Neural crest cell (in vitro differentiated cells): ENCODE measurements around the gene ABLIM2. TPM values are rescaled to one million over a fixed set of nuclear protein-coding genes. Genes with fewer than 3 reads are reported as not detected.

ENCODE experiments used
- DNase-seq: peaks from one replicate; pipeline ENCODE4 v3.0.0; 2021; ENCODE audit warnings: low read depth, mixed read lengths, low spot score
- H3K27ac Mint-ChIP-seq: one replicate; pipeline ENCODE4 v1.8.0; 2021; ENCODE audit warnings: mild to moderate bottlenecking, mixed read lengths; ENCODE audit not compliant: unreplicated experiment
- H3K27me3 Mint-ChIP-seq: 2 replicates; pipeline ENCODE4 v1.8.0; 2021; ENCODE audit warnings: low read depth, mild to moderate bottlenecking, mixed read lengths
- H3K36me3 Mint-ChIP-seq: 2 replicates; pipeline ENCODE4 v1.8.0; 2021; ENCODE audit warnings: low read depth, mild to moderate bottlenecking, mixed read lengths
- H3K4me1 Mint-ChIP-seq: 2 replicates; pipeline ENCODE4 v1.8.0; 2021; ENCODE audit warnings: mixed read lengths
- H3K4me3 Mint-ChIP-seq: one replicate; pipeline ENCODE4 v1.8.0; 2021; ENCODE audit warnings: mild to moderate bottlenecking, mixed read lengths
- H3K9me3 Mint-ChIP-seq: 2 replicates; pipeline ENCODE4 v1.8.0; 2021; ENCODE audit warnings: mixed read lengths
- total RNA-seq: library from RNA; stranded (reverse); gene quantifications from 2 replicates; pipeline ENCODE4 v1.2.1, GENCODE V29; 2021
- TF ChIP-seq, protein P1 (sequence below): fragments of 200-600 bp; sonication (generic); conservative IDR thresholded peaks from 2 replicates; pipeline ENCODE4 v1.5.0; 2021; ENCODE audit warnings: antibody characterized with exemption, mild to moderate bottlenecking

ABLIM2 gene
- total RNA-seq, 1 donor from 2014 or later, result 3.8 TPM

DNA sequence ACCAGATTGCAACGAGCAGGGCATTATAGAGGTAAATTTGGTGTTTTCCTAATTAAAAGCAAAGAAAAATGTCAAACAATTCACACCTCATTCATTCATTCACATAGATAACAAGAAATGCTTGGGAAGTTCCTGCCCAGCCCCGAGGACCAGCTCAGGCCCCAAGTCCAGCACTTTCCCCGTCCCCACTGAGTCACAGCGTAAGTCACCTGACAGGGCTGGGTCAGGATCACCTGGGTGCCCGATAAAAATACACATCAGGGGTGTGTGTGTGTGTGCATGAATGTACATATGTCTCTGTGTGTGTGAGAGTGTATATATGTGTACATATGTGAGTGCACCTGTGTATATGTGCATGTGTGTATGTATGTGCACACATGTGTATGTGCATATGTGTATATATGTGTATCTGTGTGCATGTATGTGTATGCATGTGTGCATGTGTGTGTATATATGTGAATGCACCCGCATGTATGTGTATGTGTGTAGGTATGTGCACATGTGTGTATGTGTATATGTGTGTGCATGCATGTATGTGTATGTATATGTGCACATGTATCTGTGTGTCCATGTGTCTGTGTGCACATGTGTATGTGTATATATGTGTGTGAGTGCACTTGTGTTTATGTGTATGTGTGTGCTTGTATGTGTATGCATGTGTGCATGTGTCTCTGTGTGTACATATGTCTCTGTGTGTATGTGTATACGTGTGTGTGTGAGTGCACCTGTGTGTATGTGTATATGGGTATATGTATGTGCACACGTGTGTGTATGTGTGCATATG lies 21.9 kb upstream of the ABLIM2 start:
- Mint-ChIP-seq H3K4me3 (no peak overlapping the region), H3K9me3 (no peaks in the 10 kb centered on the region), H3K36me3 (no peaks in the 10 kb centered on the region), H3K27me3 (no peaks in the 10 kb centered on the region), H3K4me1 (peaks cover 9% of the 10 kb centered on the region), H3K27ac (no peak overlapping the region)
- TF ChIP-seq, protein P1, sequence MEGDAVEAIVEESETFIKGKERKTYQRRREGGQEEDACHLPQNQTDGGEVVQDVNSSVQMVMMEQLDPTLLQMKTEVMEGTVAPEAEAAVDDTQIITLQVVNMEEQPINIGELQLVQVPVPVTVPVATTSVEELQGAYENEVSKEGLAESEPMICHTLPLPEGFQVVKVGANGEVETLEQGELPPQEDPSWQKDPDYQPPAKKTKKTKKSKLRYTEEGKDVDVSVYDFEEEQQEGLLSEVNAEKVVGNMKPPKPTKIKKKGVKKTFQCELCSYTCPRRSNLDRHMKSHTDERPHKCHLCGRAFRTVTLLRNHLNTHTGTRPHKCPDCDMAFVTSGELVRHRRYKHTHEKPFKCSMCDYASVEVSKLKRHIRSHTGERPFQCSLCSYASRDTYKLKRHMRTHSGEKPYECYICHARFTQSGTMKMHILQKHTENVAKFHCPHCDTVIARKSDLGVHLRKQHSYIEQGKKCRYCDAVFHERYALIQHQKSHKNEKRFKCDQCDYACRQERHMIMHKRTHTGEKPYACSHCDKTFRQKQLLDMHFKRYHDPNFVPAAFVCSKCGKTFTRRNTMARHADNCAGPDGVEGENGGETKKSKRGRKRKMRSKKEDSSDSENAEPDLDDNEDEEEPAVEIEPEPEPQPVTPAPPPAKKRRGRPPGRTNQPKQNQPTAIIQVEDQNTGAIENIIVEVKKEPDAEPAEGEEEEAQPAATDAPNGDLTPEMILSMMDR, result no peak
- no peak for DNase-seq

DNA sequence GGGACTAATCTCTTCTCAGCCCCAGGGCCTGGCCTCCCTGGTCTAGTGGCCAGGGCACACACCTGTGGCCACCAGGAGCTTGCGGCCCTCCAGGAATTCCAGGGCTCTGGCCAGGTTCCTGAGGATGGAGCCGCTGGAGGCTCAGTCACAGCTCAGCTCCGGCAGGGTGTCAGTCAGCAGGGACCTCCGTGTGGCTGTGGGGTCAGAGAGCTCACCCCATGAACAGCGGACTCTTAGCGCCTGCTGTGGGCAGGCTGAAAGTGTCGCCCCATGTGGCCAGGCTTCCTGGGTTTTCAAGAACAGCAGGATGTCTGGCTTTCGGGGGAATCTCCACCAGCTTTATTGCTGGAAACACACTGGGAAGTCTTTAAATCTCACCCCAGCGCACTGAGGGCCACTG lies 21.2 kb upstream of the ABLIM2 start:
- no peaks in the 10 kb centered on the region for H3K36me3 Mint-ChIP-seq
- peaks cover 9% of the 10 kb centered on the region for H3K4me1 Mint-ChIP-seq
- H3K27me3 Mint-ChIP-seq, result no peaks in the 10 kb centered on the region
- DNase-seq, result no peak
- no peak overlapping the region for H3K27ac Mint-ChIP-seq
- TF ChIP-seq, protein P1, result no peak
- no peak overlapping the region for H3K4me3 Mint-ChIP-seq
- H3K9me3 Mint-ChIP-seq, result no peaks in the 10 kb centered on the region

DNA sequence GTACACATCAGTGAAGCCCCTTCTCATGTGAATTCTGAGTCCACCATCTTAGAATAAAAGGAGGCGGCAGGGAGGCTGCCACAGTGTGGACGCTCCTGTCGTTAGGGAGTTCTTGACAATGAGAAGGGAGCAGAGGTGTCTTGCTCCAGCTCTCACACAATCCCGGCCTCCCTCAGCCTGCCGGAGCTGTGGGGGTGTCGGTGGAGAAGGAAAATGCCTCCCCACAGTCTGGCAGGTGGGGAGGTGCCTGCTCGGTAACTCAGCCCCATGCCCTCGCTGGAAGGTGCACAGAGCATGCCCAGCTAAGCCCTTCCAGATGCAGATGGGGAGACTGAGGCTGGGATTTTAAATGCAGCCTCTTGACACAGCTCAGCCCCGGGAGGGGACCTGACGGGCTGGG lies 20.5 kb upstream of the ABLIM2 start:
- H3K4me1 Mint-ChIP-seq, result peaks cover 9% of the 10 kb centered on the region

DNA sequence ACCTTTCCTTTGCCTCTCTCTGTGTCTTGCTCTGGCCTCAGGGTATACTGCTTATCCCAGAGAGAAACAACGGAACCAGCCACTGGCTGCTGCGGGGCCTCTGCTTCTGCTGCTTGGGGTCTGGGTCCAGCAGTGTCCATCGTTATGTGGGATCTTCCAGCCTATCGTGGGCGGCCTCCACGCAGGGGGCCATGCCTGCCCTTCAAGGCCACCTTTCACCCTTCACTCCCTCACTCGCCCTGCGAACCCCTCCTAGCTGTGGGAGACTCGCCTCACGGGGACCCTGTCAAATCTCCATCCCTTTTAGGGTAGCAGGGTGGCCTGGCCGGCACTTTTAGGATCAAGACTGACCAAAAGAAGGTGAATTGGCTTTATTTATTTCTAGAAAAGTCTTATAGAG lies 19.3 kb upstream of the ABLIM2 start:
- TF ChIP-seq, protein P1, result no peak
- no peak overlapping the region for H3K4me3 Mint-ChIP-seq
- H3K9me3 Mint-ChIP-seq, result no peaks in the 10 kb centered on the region
- peaks cover 9% of the 10 kb centered on the region for H3K4me1 Mint-ChIP-seq
- peak overlapping the region; percentile 59 for H3K27ac Mint-ChIP-seq
- DNase-seq, result no peak
- H3K36me3 Mint-ChIP-seq, result no peaks in the 10 kb centered on the region
- H3K27me3 Mint-ChIP-seq, result no peaks in the 10 kb centered on the region

More for the DNA sequence above, 20.5 kb upstream of the ABLIM2 start:
- Mint-ChIP-seq H3K27me3 (no peaks in the 10 kb centered on the region), H3K4me3 (no peak overlapping the region), H3K36me3 (no peaks in the 10 kb centered on the region), H3K9me3 (no peaks in the 10 kb centered on the region), H3K27ac (no peak overlapping the region)
- no peak for DNase-seq
- TF ChIP-seq, protein P1, result no peak

DNA sequence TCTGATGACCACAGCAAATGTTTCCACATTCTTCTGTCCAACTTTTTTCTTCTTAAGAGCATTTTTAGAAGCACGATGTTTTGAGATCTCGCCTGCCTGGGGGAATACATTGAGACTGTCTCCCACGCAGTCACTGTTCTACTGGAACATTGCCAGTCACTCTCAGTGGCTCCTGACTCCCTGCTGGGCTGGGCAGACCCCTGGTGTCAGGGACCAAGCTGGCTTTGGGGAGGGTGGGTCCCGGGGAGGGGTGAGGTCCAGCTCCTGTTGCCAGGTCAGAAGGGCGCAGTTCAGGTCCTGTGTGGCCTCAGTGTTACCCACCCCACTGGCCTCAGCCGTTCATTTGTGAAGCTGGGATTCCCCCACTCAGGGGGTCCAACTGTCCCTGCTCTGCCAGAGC lies 18.9 kb upstream of the ABLIM2 start:
- peaks cover 9% of the 10 kb centered on the region for H3K4me1 Mint-ChIP-seq
- H3K36me3 Mint-ChIP-seq, result no peaks in the 10 kb centered on the region
- H3K9me3 Mint-ChIP-seq, result no peaks in the 10 kb centered on the region
- TF ChIP-seq, protein P1, result no peak
- no peak for DNase-seq
- H3K27me3 Mint-ChIP-seq, result no peaks in the 10 kb centered on the region
- H3K27ac Mint-ChIP-seq, result no peak overlapping the region
- H3K4me3 Mint-ChIP-seq, result no peak overlapping the region
